GM19397 (cell line): ENCODE measurements around the gene RPUSD2.
"Not testable (repeated sequence)": the region's sequence is repeated elsewhere in the genome, so short reads cannot be mapped to it uniquely, and the experiment has no call there.

Experiments used
- ATAC-seq: cut with Tn5 transposase; IDR thresholded peaks from one replicate; pipeline ENCODE4 v1.9.1; 2021; ENCODE audit warnings: mild to moderate bottlenecking, moderate library complexity; ENCODE audit not compliant: unreplicated experiment

The RPUSD2 gene

DNA sequence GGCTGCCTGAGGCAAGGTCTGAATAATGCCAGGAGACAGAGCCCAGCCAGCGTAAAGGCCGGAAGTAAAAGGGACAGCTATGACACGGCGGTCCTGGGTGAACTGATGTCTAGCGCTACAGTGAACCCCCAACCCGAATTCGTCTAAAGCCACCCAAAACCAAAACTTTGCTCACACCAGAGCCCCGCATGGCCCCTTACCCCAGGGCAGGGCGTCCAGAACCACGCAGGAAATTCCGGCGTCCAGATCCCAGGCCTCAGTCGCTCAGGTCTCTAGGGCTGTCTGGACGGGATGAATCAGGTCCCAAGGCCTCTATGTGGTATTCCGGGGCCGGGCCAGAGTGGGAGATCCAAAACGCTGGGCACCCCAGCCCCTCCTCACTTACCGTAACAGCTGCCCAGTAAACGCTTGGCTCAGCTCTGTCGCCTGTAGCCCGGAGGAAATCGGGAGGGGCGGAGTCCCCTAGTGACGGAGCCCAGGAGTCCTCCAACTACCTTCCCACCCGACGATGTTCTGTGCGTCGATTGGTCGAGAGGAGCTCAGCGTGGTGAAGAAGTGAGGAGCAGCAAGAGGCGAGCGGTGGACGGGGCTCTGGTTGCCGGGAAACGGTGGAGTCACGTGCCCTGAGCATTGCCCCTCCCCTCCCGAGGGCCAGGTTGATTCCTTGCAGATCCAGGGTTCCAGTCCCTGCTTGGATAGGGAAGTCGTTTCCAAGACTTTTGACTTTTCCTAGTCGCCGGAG is 4.3 kb upstream of the RPUSD2 start, which contains the start of gene CCDC32:
CCDC32 (minus strand) TSS at position 452 of the 742 bp plus-strand sequence. CDS start 2,027 bp downstream, outside the sequence.
- ATAC-seq = peak; percentile 90

DNA sequence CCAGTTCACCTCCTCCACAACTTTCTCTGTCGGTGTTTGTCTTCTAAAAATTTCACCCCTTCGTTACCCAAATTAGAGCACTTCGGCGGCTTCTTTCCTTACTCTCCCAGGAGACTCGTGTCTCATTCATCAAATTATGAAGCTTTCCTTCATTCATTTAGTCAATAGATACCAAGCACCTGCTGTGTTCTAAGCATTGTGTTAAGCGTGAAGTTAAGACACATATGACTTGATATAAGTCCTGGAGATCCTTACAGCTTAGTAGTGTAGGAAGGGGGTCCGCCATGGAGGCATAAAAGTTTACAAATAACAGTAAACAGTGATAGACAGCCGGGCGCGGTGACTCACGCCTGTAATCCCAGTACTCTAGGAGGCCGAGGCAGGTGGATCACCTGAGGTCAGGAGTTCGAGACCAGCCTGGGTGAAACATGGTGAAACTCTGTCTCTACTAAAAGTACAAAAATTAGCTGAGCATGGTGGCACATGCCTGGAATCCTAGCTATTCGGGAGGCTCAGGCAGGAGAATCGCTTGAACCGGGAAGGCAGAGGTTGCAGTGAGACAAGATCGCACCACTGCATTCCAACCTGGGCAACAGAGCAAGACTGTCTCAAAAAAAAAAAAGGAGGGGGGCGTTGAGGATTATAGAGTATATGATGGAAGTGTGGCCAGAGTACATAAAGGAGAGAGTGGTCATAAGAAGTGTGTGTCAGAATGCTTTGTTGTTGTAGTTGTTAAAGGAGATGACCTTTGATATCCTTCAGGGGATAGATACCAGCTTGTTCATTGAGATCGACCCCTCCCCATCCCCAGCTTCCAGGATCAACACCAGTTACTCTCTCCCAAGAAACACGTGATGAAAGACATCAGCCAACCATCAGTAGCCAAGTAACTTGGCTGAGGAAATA is 3.5 kb upstream of the RPUSD2 start:
- ATAC-seq = no peak

- no peak for ATAC-seq
Measured at GRCh38 chr15:40567111-40567510, 2.0 kb upstream of the RPUSD2 start.

DNA sequence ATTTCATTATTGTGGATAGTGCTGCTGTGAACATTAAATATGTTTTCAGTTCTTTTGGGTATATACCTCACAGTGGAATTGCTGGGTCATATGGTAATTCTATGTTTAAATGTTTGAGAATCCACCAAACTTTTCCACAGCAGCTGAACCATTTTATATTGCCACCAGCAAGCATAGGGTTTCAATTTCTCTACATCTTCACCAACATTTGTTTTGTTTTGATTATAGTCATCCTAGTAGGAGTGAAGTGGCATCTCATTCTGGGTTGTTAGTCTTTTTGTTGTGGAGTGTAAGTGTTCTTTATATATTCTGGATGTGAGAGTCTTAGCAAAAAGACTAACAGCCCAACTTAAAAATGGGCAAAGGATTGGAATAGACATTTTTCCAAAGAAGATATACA is 6.0 kb downstream of the RPUSD2 start:
- no peak for ATAC-seq

DNA sequence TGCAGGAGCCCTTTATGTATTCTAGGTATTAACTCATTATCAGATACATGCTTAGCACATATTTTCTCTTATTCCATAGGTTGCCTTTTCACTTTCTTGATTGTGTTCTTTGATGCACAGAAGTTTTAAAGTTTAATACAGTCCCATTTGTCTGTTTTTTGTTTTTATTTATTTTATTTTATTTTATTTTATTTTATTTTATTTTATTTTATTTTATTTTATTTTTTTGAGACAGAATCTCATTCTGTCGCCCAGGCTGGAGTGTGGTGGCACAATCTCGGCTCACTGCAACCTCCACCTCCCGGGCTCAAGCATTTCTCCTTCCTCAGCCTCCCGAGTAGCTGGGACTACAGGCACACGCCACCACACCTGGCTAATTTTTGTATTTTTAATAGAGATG is 7.8 kb downstream of the RPUSD2 start:
- not testable (repeated sequence) for ATAC-seq

DNA sequence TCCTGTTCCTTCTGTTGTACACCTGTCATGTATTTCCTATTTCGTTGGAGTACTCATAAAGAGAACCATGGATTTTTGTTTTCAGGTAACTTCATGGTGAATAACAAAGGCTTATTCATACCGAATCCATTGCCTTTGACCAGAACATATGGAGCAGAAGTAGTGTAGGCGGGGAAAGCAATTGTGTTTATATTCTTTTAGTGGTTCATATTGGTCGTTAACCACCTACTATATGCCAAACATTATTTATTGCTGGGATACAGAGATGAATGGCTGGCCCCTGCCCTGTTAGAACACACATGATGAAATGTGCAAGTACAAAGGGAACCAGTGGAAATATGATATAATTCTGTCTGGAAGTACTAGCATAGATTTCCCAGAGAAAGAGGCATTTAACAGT is 9.8 kb downstream of the RPUSD2 start:
- no peak for ATAC-seq

DNA sequence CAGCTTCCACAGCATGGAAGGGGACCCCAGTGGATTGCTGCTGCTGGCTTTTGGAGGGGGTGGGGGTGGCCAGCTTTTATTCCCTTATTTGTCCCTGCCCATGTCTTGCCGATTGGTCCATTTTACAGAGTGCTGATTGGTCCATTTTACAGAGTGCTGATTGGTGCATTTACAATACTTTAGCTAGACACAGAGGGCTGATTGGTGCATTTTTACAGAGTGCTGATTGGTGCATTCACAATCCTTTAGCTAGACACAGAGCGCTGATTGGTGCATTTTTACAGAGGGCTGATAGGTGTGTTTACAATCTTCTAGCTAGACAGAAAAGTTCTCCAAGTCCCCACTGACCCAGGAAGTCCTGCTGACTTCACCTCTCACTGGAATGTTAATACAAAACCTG is 12.7 kb downstream of the RPUSD2 start:
- ATAC-seq = not testable (repeated sequence)

DNA sequence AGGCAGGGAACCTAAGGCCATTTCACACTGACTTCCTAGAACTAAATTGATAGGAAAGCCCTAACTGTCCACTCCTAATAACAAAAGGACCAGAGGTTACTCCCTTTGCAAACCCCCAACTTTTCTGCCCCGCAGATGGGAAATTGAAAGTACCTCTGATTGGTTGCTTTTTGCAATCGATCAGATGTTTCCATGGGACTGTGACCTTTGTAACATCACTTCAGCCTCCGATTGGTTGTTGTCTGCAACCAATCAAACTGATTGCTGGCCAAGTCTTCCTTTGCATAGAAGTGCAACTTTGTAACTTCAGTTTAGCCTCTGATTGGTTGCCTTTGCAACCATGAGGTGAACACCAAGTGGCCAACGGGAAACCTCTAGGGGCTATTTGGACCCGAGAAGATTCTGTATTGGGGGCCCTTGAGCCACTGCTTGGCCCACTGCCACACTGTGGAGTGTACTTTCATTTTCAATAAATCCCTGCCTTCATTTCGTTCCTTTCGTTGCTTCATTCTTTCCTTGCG is 13.7 kb downstream of the RPUSD2 start:
- no peak for ATAC-seq

- no peak for ATAC-seq
Measured at GRCh38 chr15:40584191-40584590, 15.1 kb downstream of the RPUSD2 start.

DNA sequence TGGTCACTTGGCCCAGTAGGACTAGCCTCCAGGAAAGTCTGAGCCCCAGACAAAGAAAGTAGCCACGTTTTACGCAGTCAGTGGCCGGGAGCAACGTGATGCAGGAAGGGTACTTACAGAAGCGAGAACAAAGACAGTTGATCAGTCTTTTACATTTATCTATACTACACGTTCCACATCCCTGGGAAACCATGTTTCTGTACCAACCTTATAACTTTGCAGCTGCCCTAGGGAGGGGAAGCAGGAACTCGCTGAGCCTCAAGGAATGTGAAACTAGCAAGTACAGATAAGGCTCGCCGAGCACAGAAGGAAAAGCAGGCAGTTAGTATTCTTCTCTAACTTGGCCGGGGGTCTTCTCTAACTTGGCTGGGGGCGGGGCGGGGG is 21.6 kb downstream of the RPUSD2 start:
- no peak for ATAC-seq

GRCh38 chr15:40591389-40591788 is 22.3 kb downstream of the RPUSD2 start:
- no peak for ATAC-seq

- no peak for ATAC-seq
Measured at GRCh38 chr15:40593165-40593564, 24.1 kb downstream of the RPUSD2 start.

DNA sequence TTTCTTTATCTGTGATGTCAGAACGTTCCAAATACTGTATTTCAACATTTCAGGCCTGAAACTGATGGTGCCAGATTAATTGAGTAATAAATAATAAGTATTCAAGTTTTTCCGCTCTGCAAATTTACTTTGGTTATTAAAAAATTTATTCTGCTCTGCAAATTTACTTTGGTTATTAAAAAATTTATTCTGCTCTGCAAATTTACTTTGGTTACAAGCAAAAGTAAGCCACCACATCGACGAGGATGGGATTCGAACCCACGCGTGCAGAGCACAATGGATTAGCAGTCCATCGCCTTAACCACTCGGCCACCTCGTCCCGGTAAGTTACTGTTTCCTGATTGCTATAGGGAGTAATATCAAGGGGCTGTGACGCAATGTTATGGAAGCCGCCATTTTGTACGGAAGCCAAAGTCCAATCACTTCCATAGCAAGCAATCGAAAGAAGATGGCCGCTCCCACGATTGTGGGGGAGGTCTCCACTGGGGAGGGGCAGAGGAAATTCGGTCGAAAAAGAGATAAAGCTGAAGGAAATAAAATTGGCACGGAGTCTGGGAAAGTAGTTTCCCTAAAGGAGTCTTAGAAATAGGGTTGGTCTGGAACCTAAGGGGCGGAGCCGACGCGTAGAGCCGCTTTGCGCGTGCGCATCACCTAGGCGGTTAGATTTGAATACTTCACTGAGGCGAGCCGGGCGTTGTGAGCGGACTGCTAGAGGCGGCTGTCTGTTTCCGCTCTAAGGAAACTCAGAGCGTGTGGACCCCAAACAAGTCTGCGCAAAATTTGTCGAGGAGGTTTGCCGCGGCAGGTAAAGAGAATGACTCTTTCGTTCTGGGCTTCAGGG is 24.7 kb downstream of the RPUSD2 start, which contains the start of gene KNL1:
KNL1 (plus strand) TSS at position 662 of the 841 bp plus-strand sequence. CDS start 8,683 bp downstream, outside the sequence.
- peak; percentile 75 for ATAC-seq

DNA sequence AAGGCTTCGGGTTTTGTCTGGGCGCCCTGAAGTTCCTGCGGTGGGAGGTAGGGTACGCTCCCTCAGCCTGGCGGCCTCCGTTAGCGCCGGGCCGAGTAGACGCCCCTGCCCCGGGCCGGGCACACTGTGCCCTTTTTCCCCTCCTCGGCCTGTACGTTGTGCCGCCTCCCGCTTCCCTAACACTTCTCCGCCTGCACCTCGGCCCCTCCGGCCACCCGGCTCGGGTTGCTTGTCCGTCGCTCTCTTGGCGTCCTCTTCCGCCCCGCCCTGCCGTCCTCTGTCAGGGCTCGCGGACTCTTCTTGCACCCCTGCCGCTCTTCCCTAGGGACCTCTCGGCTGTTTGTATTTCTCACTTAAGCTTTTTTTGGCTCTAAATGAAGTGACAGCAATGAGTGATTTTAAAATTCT is 25.3 kb downstream of the RPUSD2 start:
- peak; percentile 47 for ATAC-seq

DNA sequence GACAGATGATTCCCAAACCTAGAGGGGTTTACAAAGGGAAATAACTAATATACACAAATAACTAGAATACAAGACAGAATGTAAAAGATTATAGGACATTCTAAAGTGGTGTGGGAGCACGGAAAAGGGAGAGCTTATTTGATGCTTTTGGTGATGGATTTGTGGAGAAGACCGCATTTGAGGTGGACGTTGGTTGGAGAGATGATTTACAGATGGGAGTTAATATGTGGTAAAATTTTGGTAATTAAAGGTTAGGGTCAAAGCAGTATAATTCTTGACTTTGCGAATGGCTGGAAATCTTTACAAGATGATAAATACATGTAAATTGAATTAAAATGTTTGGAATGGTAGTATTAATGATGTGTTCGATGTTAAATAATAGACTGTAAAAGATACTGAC is 26.1 kb downstream of the RPUSD2 start:
- ATAC-seq = no peak

GRCh38 chr15:40595773-40596172 is 26.7 kb downstream of the RPUSD2 start:
- no peak for ATAC-seq

- ATAC-seq = no peak
Measured at GRCh38 chr15:40597024-40597423, 27.9 kb downstream of the RPUSD2 start.

GRCh38 chr15:40598126-40598525 is 29.0 kb downstream of the RPUSD2 start:
- ATAC-seq = no peak

GRCh38 chr15:40598672-40599071 is 29.6 kb downstream of the RPUSD2 start:
- ATAC-seq = no peak

DNA sequence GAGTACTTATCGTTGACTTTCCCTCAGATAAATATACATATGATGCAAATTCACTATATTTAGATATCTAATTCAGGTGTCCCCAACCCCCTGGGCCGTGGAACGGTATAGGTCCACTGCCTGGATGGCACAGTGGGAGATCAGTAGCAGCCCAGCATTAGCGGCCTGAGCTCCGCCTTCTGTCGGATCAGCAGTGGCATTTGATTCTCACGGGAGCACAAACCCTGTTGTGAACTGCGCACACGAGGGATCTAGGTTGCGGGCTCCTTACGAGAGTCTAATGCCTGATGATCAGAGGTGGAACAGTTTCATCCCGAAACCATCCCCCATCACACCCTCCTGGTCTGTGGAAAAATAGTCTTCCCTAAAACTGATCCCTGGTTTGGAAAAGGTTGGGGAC is 31.9 kb downstream of the RPUSD2 start:
- no peak for ATAC-seq

DNA sequence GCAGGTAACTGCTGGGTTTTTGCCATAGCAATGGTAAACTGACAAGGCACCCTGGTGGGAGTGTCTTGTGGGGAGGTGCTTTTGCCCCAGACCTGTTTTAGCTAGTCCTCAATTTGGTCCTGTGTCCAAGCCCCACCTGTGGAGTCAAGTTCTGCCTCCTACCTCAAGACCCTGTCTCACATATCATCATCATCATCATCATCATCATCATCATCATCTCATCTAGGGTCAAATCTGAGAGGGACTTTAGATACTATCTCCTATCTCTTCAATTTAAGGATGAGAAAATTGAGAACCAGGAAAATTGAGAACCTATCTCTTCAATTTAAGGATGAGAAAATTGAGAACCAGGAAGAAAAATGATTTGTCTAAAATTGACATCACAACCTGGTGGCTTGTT is 34.8 kb downstream of the RPUSD2 start:
- ATAC-seq = no peak
